NCI-H2196 (cell line): ENCODE measurements around the gene TUT4.
A peak's percentile ranks its signal among the peaks of the same experiment; 100 is the strongest.

Experiments used
- DNase-seq: peaks from one replicate; lab custom pipeline; 2025; ENCODE audit not compliant: unreplicated experiment; lab: John Stamatoyannopoulos, UW

Gene TUT4

GRCh38 chr1:52413410-52413989 is 139.4 kb downstream of the TUT4 start:
- DNase-seq = no peak

- DNase-seq = no peak
Measured at GRCh38 chr1:52404975-52405338, 147.9 kb downstream of the TUT4 start.

- peak; percentile 99 for DNase-seq
Measured at GRCh38 chr1:52404116-52404974, 148.5 kb downstream of the TUT4 start, which contains the start of the genes ORC1 and PRPF38A. TSS of gene ORC1 (minus strand) at chr1:52404423. CDS start at chr1:52402223, 2,200 bp downstream. TSS of gene PRPF38A (plus strand) at chr1:52404602. CDS start at chr1:52404750, 148 bp downstream.

GRCh38 chr1:52403566-52404115 is 149.3 kb downstream of the TUT4 start:
- DNase-seq = peak; percentile 53

- no peak for DNase-seq
Measured at GRCh38 chr1:52402860-52403240, 150.0 kb downstream of the TUT4 start.

- DNase-seq = no peak
Measured at GRCh38 chr1:52400131-52400530, 152.8 kb downstream of the TUT4 start.

- DNase-seq = no peak
Measured at GRCh38 chr1:52399629-52400028, 153.3 kb downstream of the TUT4 start.

- DNase-seq = no peak
Measured at GRCh38 chr1:52393174-52393573, 159.7 kb downstream of the TUT4 start.

- no peak for DNase-seq
Measured at GRCh38 chr1:52386458-52386857, 166.4 kb downstream of the TUT4 start.

GRCh38 chr1:52385376-52385775 is 167.5 kb downstream of the TUT4 start:
- DNase-seq = no peak
